ENCODE results near the gene CHCHD6. TPM values are rescaled to one million over a fixed set of nuclear protein-coding genes. Genes with fewer than 3 reads are reported as not detected.

Gene CHCHD6
- total RNA-seq, 1 experiment from 2014 or later = 29.6 TPM

DNA sequence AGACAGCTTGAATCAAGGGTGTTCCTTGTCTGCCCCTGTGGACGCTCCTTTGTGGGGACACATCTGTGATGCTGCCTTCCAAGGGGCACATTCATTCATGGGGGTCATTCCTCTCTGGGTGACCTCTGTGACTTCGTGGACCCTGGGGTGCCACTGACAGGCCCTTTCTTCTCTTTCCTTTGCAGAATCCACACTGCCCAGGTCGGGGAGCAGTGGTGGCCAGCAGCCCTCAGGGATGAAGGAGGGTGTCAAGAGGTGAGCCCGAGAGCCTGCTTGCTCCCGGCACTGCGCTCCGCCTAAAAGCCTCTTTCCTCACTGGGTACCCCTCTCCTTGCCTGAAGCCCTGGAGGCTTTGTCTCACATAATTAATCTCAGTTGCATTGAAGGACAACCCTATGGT, 26.3 kb downstream of the CHCHD6 start:
- Mint-ChIP-seq H3K4me1 (ENCODE audit: insufficient read depth, unreplicated experiment) (no peaks in the 10 kb centered on the region), H3K27ac (ENCODE audit: low read depth, unreplicated experiment) (no peak overlapping the region), H3K4me3 (ENCODE audit: unreplicated experiment) (no peak overlapping the region), H3K36me3 (ENCODE audit: insufficient read depth, unreplicated experiment) (peaks cover 10% of the 10 kb centered on the region), H3K27me3 (ENCODE audit: insufficient read depth, unreplicated experiment) (no peaks in the 10 kb centered on the region), H3K9me3 (ENCODE audit: unreplicated experiment) (no peaks in the 10 kb centered on the region)
- ChIA-PET CTCF (no interaction called here), POLR2A (no interaction called here)
- no peak for DNase-seq (ENCODE audit: unreplicated experiment)
- TF ChIP-seq, protein P1, sequence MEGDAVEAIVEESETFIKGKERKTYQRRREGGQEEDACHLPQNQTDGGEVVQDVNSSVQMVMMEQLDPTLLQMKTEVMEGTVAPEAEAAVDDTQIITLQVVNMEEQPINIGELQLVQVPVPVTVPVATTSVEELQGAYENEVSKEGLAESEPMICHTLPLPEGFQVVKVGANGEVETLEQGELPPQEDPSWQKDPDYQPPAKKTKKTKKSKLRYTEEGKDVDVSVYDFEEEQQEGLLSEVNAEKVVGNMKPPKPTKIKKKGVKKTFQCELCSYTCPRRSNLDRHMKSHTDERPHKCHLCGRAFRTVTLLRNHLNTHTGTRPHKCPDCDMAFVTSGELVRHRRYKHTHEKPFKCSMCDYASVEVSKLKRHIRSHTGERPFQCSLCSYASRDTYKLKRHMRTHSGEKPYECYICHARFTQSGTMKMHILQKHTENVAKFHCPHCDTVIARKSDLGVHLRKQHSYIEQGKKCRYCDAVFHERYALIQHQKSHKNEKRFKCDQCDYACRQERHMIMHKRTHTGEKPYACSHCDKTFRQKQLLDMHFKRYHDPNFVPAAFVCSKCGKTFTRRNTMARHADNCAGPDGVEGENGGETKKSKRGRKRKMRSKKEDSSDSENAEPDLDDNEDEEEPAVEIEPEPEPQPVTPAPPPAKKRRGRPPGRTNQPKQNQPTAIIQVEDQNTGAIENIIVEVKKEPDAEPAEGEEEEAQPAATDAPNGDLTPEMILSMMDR (IDR thresholded peaks at IDR 0.05; ENCODE audit: unreplicated experiment) = no peak
- intact Hi-C loops (cut with micrococcal nuclease) = no loop called here
- no TSS peak for BruUV-seq (replicated peaks)

DNA sequence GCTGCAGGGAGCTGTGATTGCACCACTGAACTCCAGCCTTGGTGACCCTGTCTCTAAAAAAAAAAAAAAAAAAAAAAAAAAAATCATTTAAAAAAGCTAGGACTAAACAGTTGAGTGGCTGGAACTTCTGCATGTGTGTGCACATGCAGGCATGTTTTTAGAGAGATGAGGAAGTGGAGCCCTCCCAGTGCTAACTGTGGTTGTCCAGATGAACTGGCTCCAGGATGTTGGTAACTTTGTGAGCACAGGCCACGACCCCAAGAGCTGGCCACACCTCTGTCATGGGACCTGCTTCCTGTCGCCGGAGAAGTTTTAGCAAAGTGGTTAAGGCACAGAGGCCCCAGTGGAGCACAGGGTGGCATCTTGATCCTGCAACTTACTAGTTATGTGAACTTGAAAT, 27.0 kb downstream of the CHCHD6 start:
- no peak overlapping the region for H3K4me3 Mint-ChIP-seq (ENCODE audit: unreplicated experiment)
- no peaks in the 10 kb centered on the region for H3K4me1 Mint-ChIP-seq (ENCODE audit: insufficient read depth, unreplicated experiment)
- TF ChIP-seq, protein P1 (IDR thresholded peaks at IDR 0.05; ENCODE audit: unreplicated experiment) = no peak
- no peaks in the 10 kb centered on the region for H3K27me3 Mint-ChIP-seq (ENCODE audit: insufficient read depth, unreplicated experiment)
- POLR2A ChIA-PET = no interaction called here
- H3K36me3 Mint-ChIP-seq (ENCODE audit: insufficient read depth, unreplicated experiment) = peaks cover 13% of the 10 kb centered on the region
- no peaks in the 10 kb centered on the region for H3K9me3 Mint-ChIP-seq (ENCODE audit: unreplicated experiment)
- no peak overlapping the region for H3K27ac Mint-ChIP-seq (ENCODE audit: low read depth, unreplicated experiment)
- intact Hi-C loops (cut with micrococcal nuclease) = no loop called here
- no TSS peak for BruUV-seq (replicated peaks)
- CTCF ChIA-PET = interaction anchor here (0.6 kb wide), 2 partner anchors 46 to 921 kb away, joined by 3 to 5 read pairs; no protein-coding TSS in a partner anchor
- DNase-seq (ENCODE audit: unreplicated experiment) = no peak

DNA sequence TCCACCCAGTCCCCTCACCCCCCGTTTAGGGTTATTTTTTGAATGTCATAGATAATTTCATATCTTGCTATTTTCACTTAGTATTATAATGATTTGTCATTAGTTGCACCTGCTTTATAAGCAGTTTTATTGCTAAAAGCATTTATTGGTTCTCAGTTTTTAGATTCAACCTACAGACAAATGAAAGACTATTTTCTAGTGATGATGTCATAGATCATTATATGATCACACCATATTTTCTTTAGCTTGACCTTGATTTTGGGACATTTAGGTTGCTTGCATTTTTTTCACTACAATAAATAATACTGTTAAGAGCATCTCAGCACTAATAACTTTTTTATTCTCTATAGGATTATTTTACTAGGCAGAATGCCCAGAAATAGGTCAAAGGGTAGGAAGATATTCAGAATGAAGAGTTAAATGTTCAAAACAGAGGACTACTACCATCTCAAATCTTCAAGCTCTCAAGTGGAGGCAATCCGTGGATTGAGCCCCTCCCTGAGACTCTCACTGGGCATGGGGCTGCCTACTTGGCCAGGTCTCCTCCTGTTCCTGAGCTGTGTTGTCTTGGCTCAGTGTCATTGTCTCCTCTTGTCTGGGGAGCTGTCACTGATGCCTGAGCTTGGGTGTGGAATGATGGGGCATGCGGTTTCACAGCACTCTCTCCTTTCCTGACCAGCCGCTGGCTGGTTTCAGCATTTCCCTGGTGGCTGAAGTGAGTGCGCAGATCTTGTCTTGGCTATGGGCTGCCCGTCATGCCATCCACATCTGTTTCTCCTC, 28.4 kb downstream of the CHCHD6 start:
- no peak overlapping the region for H3K27ac Mint-ChIP-seq (ENCODE audit: low read depth, unreplicated experiment)
- intact Hi-C loops (cut with micrococcal nuclease) = no loop called here
- no peaks in the 10 kb centered on the region for H3K4me1 Mint-ChIP-seq (ENCODE audit: insufficient read depth, unreplicated experiment)
- no peaks in the 10 kb centered on the region for H3K9me3 Mint-ChIP-seq (ENCODE audit: unreplicated experiment)
- no peaks in the 10 kb centered on the region for H3K27me3 Mint-ChIP-seq (ENCODE audit: insufficient read depth, unreplicated experiment)
- POLR2A ChIA-PET = no interaction called here
- peaks cover 6% of the 10 kb centered on the region for H3K36me3 Mint-ChIP-seq (ENCODE audit: insufficient read depth, unreplicated experiment)
- TF ChIP-seq, protein P1 (IDR thresholded peaks at IDR 0.05; ENCODE audit: unreplicated experiment) = no peak
- BruUV-seq (replicated peaks) = no TSS peak
- H3K4me3 Mint-ChIP-seq (ENCODE audit: unreplicated experiment) = no peak overlapping the region
- no peak for DNase-seq (ENCODE audit: unreplicated experiment)
- CTCF ChIA-PET = interaction anchor here (1.0 kb wide), 1 partner anchor 816 kb away, joined by 3 read pairs; no protein-coding TSS in a partner anchor

DNA sequence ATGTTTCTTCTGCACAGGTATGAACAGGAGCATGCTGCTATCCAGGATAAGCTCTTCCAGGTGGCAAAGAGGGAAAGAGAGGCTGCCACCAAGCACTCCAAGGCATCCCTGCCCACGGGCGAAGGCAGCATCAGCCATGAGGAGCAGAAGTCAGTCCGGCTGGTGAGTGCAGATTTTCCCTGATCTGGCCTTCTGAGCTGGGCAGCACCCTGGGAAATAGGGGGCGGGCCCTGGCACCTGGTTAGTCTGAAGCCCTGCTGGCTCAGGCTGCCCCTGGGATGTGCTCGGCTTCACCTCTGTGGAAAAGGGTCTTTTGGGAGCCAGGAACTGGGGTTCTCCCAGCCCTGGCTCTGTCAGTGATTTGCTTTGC, 29.0 kb downstream of the CHCHD6 start:
- ChIA-PET CTCF (no interaction called here), POLR2A (no interaction called here)
- no peak for DNase-seq (ENCODE audit: unreplicated experiment)
- no TSS peak for BruUV-seq (replicated peaks)
- H3K4me1 Mint-ChIP-seq (ENCODE audit: insufficient read depth, unreplicated experiment) = no peaks in the 10 kb centered on the region
- no peak overlapping the region for H3K4me3 Mint-ChIP-seq (ENCODE audit: unreplicated experiment)
- intact Hi-C loops (cut with micrococcal nuclease) = no loop called here
- no peaks in the 10 kb centered on the region for H3K27me3 Mint-ChIP-seq (ENCODE audit: insufficient read depth, unreplicated experiment)
- TF ChIP-seq, protein P1 (IDR thresholded peaks at IDR 0.05; ENCODE audit: unreplicated experiment) = no peak
- H3K27ac Mint-ChIP-seq (ENCODE audit: low read depth, unreplicated experiment) = no peak overlapping the region
- peaks cover 6% of the 10 kb centered on the region for H3K36me3 Mint-ChIP-seq (ENCODE audit: insufficient read depth, unreplicated experiment)
- no peaks in the 10 kb centered on the region for H3K9me3 Mint-ChIP-seq (ENCODE audit: unreplicated experiment)
